ENCODE results near the gene TSSK3. TPM values are rescaled to one million over a fixed set of nuclear protein-coding genes. Genes with fewer than 3 reads are reported as not detected.

Gene TSSK3
- total RNA-seq, 1 experiment from 2014 or later = 1.6 TPM

DNA sequence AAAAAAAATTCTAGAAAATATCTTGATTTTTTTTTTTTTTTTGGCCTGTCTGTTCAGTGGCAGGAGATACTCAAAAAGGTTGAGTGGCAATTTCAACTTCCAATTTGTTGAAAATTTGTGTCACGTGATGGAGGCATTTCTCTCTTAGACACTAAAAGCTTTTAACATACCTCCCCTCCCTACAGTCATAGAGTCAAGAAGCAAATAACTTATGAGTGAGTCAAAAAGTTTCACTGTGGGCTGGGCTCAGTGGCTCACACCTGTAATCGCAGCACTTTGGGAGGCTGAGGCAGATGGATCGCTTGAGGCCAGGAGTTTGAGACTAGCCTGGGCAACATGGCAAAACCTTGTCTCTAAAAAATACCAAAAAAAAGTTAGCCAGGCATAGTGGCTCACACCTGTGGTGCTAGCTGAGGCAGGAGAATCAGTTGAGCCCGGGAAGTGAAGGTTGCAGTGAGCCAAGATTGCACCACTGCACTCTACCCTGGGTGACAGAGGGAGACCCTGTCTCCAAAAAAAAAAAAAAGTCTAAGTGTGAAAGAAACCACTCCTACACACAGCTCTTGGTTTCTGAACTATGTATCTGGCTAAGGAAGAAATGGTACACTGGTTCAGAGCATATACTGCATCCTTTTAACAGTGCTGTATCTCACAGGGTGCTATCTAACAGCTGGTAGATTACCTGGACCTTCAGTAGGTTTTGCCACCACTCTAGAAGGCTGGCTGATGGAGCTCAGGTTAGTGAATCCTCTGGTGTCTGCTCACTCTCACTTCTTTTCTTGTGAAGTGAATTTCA is 43.5 kb downstream of the TSSK3 start (continued):
- TF ChIP-seq FOSL1 (IDR thresholded peaks at IDR 0.05; ENCODE audit: low read depth) (no peak), SRF (IDR thresholded peaks at IDR 0.05; ENCODE audit: low read depth) (no peak)

- ChIA-PET CTCF (no interaction called here), POLR2A (interaction anchor here (1.8 kb wide), 1 partner anchor 12 kb away, joined by 4 read pairs; the partner anchor contains the start of gene BSDC1), RAD21 (ENCODE audit: low non-redundant PET in 1 of 2, low total read pairs in 2 of 2, uncharacterized antibody in 2 of 2, unreplicated experiment in 2 of 2) (no interaction called here)
- H3K9me2 ChIP-seq (ENCODE audit: insufficient read depth) = no peaks in the 10 kb centered on the region
- no peak overlapping the region for H3K4me3 ChIP-seq (replicated peaks in 1 of 2; ENCODE audit: low read depth in 1 of 2, low read length in 2 of 2)
- no peak for ATAC-seq
- no peak overlapping the region for H3K27ac ChIP-seq (ENCODE audit: low read depth, low read length)
- no TSS peak for BruUV-seq (replicated peaks)
- no peaks in the 10 kb centered on the region for H3K9me3 ChIP-seq (ENCODE audit: control insufficient read depth in 1 of 2, insufficient read depth in 1 of 2, low read depth in 1 of 2, low read length in 2 of 2)
- H3K4me2 ChIP-seq (ENCODE audit: low read length) = no peak overlapping the region
- no peak for DNase-seq (ENCODE audit: low read depth, low spot score)
- no peaks in the 10 kb centered on the region for H3K79me2 ChIP-seq (ENCODE audit: insufficient read depth, low read length)
- H3K27me3 ChIP-seq (ENCODE audit: insufficient read depth, low read length) = no peaks in the 10 kb centered on the region
- no peak overlapping the region for H3K9ac ChIP-seq (ENCODE audit: low read length)
- H2AFZ ChIP-seq (ENCODE audit: low read depth, low read length, poor library complexity, severe bottlenecking) = no peak overlapping the region
- H3K4me1 ChIP-seq (ENCODE audit: control insufficient read depth in 1 of 2, insufficient read depth in 2 of 2, low read length in 2 of 2) = peaks cover 0 to 10% of the 10 kb centered on the region in 2 experiments; a peak in 1 of 4 replicates
- H3K36me3 ChIP-seq (ENCODE audit: control insufficient read depth in 1 of 2, insufficient read depth in 2 of 2, low read length in 2 of 2) = no peaks in the 10 kb centered on the region
- no peaks in the 10 kb centered on the region for H4K20me1 ChIP-seq (ENCODE audit: insufficient read depth)
- intact Hi-C loops (cut with micrococcal nuclease) = no loop called here
- TF ChIP-seq EGR1 (IDR thresholded peaks at IDR 0.05; ENCODE audit: low read depth) = no peak
- no peak for TF ChIP-seq YY1 (IDR thresholded peaks at IDR 0.05; ENCODE audit: extremely low read depth, insufficient replicate concordance, low read depth, low read length)
- no peak for TF ChIP-seq SIN3A (IDR thresholded peaks at IDR 0.05; ENCODE audit: low read depth)
- TF ChIP-seq ZBTB33 (IDR thresholded peaks at IDR 0.05; ENCODE audit: extremely low read depth, insufficient replicate concordance, low read length) = no peak
- no peak for TF ChIP-seq SRF (IDR thresholded peaks at IDR 0.05; ENCODE audit: low read depth)
- no peak for TF ChIP-seq CTCF (IDR thresholded peaks at IDR 0.05 in 2 of 3, conservative IDR thresholded peaks at IDR 0.05 in 1 of 3; ENCODE audit: borderline replicate concordance in 1 of 3, insufficient read depth in 1 of 3, low read depth in 2 of 3, low read length in 2 of 3)
- TF ChIP-seq ZFX (IDR thresholded peaks at IDR 0.05) = no peak
- TF ChIP-seq MAX (IDR thresholded peaks at IDR 0.05) = no peak
- TF ChIP-seq TCF7L2 (IDR thresholded peaks at IDR 0.05; ENCODE audit: borderline replicate concordance, extremely low read depth, insufficient read depth, insufficient read length) = no peak
- no peak for TF ChIP-seq ATF3 (IDR thresholded peaks at IDR 0.05)
- no peak for TF ChIP-seq JUND (IDR thresholded peaks at IDR 0.05)
- TF ChIP-seq RAD21 (IDR thresholded peaks at IDR 0.05; ENCODE audit: low read depth) = no peak
- TF ChIP-seq CEBPB (IDR thresholded peaks at IDR 0.05; ENCODE audit: low read depth) = no peak
- no peak for TF ChIP-seq FOSL1 (IDR thresholded peaks at IDR 0.05; ENCODE audit: low read depth)
- no peak for TF ChIP-seq EZH2 (IDR thresholded peaks at IDR 0.05)
- no peak for TF ChIP-seq CBX3 (IDR thresholded peaks at IDR 0.05; ENCODE audit: low read depth)
- TF ChIP-seq, protein P1, sequence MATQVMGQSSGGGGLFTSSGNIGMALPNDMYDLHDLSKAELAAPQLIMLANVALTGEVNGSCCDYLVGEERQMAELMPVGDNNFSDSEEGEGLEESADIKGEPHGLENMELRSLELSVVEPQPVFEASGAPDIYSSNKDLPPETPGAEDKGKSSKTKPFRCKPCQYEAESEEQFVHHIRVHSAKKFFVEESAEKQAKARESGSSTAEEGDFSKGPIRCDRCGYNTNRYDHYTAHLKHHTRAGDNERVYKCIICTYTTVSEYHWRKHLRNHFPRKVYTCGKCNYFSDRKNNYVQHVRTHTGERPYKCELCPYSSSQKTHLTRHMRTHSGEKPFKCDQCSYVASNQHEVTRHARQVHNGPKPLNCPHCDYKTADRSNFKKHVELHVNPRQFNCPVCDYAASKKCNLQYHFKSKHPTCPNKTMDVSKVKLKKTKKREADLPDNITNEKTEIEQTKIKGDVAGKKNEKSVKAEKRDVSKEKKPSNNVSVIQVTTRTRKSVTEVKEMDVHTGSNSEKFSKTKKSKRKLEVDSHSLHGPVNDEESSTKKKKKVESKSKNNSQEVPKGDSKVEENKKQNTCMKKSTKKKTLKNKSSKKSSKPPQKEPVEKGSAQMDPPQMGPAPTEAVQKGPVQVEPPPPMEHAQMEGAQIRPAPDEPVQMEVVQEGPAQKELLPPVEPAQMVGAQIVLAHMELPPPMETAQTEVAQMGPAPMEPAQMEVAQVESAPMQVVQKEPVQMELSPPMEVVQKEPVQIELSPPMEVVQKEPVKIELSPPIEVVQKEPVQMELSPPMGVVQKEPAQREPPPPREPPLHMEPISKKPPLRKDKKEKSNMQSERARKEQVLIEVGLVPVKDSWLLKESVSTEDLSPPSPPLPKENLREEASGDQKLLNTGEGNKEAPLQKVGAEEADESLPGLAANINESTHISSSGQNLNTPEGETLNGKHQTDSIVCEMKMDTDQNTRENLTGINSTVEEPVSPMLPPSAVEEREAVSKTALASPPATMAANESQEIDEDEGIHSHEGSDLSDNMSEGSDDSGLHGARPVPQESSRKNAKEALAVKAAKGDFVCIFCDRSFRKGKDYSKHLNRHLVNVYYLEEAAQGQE (IDR thresholded peaks at IDR 0.05; ENCODE audit: low read depth) = no peak
Measured at GRCh38 chr1:32406629-32407111, 44.3 kb downstream of the TSSK3 start.

All from HCT116 (cell line).